ENCODE measurements around the gene ARRDC3. TPM values are rescaled to one million over a fixed set of nuclear protein-coding genes. Genes with fewer than 3 reads are reported as not detected.

Gene ARRDC3, protein sequence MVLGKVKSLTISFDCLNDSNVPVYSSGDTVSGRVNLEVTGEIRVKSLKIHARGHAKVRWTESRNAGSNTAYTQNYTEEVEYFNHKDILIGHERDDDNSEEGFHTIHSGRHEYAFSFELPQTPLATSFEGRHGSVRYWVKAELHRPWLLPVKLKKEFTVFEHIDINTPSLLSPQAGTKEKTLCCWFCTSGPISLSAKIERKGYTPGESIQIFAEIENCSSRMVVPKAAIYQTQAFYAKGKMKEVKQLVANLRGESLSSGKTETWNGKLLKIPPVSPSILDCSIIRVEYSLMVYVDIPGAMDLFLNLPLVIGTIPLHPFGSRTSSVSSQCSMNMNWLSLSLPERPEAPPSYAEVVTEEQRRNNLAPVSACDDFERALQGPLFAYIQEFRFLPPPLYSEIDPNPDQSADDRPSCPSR
- total RNA-seq, result 75.6 and 75.9 TPM in 2 replicates

DNA sequence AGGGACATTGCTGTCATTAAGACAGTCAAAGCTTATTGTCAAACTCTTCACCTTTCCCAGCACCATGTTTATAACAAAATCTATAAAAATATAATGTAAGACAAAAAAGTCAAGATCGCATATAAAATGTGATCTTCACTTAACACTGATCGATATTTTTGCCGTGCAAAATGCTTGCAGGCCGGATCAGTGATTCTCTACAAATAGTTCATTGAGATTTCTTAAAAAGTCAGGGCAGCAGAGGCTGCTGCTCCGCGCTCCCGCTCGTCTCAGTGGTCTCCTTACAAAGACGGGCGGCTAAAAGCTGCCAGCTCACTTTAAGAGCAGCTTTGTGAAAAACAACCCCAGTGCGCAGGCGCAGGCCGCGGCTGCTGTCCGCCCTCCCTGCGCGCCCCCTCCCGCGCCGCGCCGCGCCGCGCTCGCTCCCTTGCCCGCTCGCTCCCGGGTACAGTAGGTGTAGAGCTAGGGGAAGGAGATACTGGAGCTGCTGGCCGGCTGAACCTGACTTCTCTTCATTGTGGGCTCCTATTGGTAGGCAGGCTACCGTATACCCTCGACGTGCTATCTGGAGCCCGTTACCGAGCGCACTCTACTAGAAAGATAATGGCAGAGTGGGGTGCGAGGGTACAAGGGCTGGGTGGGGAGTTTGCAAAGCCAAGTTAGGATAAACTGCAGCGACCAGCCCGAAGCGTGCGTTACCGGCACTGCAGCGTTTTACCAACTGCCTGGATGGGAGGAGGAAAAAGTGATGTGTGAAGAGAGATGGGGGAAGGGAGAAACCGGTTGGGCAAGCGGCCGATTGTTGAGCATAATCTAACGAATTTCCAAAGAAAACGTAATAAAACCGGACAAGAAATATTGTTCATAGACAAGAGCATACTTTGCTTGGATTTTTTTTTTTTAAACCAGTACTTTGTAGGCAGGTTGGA, at the start of gene ARRDC3:
Gene ARRDC3, minus strand, starts transcription at position 291 of the 929 bp plus-strand sequence. Its CDS starts 225 bp downstream, at position 66.

All from bladder microvascular endothelial cell (primary cell).